ENCODE data around the gene PCOLCE2. TPM values are rescaled to one million over a fixed set of nuclear protein-coding genes. Genes with fewer than 3 reads are reported as not detected.

The PCOLCE2 gene
- total RNA-seq, 1 donor from 2014 or later: 2.0 TPM

DNA sequence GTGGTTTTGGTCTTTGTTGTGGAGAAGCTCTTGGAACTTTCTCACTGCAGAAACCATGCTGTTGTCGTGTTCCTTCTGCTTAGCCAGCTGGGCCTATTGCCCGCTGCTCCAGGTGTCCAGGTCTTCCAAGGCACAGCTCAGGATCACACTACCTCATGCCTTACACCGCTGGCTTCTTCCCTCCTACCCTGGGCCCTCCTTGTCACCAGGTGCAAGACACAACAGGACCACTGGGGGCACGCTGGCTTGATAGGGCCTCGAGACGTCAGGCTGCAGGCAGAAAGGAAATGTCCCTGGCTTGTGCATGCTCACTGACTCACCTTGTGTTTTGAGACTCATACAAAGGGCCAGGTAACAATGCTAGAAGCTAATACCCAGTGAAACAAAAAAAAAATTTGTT is 42.3 kb upstream of the PCOLCE2 start:
- Mint-ChIP-seq H3K27me3 (peaks cover 28% of the 10 kb centered on the region), H3K4me3 (ENCODE audit: low read depth) (no peak overlapping the region), H3K4me1 (ENCODE audit: low read depth) (peaks cover 6% of the 10 kb centered on the region), H3K9me3 (ENCODE audit: low read depth) (no peaks in the 10 kb centered on the region), H3K36me3 (ENCODE audit: insufficient read depth) (no peaks in the 10 kb centered on the region), H3K27ac (no peak overlapping the region)
- no peak for DNase-seq (ENCODE audit: low spot score, unreplicated experiment)
- TF ChIP-seq, protein P1, sequence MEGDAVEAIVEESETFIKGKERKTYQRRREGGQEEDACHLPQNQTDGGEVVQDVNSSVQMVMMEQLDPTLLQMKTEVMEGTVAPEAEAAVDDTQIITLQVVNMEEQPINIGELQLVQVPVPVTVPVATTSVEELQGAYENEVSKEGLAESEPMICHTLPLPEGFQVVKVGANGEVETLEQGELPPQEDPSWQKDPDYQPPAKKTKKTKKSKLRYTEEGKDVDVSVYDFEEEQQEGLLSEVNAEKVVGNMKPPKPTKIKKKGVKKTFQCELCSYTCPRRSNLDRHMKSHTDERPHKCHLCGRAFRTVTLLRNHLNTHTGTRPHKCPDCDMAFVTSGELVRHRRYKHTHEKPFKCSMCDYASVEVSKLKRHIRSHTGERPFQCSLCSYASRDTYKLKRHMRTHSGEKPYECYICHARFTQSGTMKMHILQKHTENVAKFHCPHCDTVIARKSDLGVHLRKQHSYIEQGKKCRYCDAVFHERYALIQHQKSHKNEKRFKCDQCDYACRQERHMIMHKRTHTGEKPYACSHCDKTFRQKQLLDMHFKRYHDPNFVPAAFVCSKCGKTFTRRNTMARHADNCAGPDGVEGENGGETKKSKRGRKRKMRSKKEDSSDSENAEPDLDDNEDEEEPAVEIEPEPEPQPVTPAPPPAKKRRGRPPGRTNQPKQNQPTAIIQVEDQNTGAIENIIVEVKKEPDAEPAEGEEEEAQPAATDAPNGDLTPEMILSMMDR (IDR thresholded peaks at IDR 0.05; ENCODE audit: unreplicated experiment): peak; percentile 27

DNA sequence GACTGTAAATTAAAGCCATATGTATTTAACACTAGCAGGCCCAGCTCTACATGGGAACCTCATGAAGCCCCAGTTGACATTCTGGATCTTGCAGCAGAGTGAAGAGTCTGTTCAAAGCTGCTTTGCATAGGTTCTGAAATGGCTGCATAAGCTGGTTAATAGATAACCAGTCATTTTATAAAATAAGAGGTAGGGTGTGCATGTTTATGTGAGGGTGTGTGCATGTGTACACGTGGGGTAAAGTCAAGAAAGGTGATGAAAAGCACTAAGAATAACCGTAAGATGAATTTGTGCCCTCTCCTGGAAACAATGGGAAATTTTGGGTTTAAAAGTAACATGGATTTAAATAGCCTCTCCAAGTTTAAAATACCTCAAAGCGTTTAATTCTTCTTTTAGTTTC is 41.6 kb upstream of the PCOLCE2 start:
- no peaks in the 10 kb centered on the region for H3K36me3 Mint-ChIP-seq (ENCODE audit: insufficient read depth)
- no peak overlapping the region for H3K27ac Mint-ChIP-seq
- TF ChIP-seq, protein P1 (IDR thresholded peaks at IDR 0.05; ENCODE audit: unreplicated experiment): no peak
- H3K4me3 Mint-ChIP-seq (ENCODE audit: low read depth): no peak overlapping the region
- peaks cover 6% of the 10 kb centered on the region for H3K4me1 Mint-ChIP-seq (ENCODE audit: low read depth)
- H3K9me3 Mint-ChIP-seq (ENCODE audit: low read depth): no peaks in the 10 kb centered on the region
- peaks cover 28% of the 10 kb centered on the region for H3K27me3 Mint-ChIP-seq
- no peak for DNase-seq (ENCODE audit: low spot score, unreplicated experiment)

DNA sequence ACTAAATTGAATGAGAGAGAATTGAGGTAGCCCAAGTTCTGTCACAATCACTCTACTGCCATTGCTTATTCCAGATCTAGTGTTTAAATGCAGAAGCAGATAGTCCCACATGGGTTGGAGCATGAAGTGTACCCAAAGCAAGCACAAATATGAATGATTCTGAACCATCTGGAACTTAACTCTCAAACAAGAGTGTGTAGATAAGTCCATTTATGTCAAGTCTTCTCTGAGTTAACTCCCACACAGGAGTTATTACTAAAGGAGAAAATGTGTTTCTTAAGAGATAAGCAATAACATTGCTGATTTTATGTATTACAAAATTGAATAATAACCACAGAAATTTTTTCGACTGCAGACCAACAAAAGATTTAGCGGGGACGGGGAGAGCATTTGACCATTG is 41.0 kb upstream of the PCOLCE2 start:
- Mint-ChIP-seq H3K4me3 (ENCODE audit: low read depth) (no peak overlapping the region), H3K9me3 (ENCODE audit: low read depth) (no peaks in the 10 kb centered on the region), H3K27ac (no peak overlapping the region), H3K4me1 (ENCODE audit: low read depth) (peaks cover 6% of the 10 kb centered on the region), H3K36me3 (ENCODE audit: insufficient read depth) (no peaks in the 10 kb centered on the region), H3K27me3 (peaks cover 26% of the 10 kb centered on the region)
- TF ChIP-seq, protein P1 (IDR thresholded peaks at IDR 0.05; ENCODE audit: unreplicated experiment): no peak
- no peak for DNase-seq (ENCODE audit: low spot score, unreplicated experiment)

DNA sequence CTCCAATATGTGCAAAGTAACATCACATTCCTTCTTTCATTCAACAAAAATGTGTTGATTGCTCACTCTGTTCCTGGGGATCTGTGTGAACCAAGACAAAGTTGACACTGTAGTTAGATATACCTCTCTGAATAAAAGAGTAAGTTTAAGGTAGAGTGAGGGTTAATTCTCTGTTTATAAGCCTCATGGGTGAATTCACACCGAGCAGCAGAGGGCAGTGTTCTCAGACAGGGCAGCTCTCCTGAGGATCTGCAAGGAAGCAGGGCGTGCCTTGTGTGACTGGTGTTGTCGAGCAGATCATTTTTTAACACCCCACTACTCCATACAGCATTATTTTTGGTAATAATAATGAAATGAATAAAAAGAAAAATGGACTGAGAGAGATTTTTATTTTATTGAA is 40.2 kb upstream of the PCOLCE2 start:
- TF ChIP-seq, protein P1 (IDR thresholded peaks at IDR 0.05; ENCODE audit: unreplicated experiment): peak; percentile 36
- Mint-ChIP-seq H3K9me3 (ENCODE audit: low read depth) (peaks cover 3% of the 10 kb centered on the region), H3K4me3 (ENCODE audit: low read depth) (no peak overlapping the region), H3K4me1 (ENCODE audit: low read depth) (peaks cover 6% of the 10 kb centered on the region), H3K36me3 (ENCODE audit: insufficient read depth) (no peaks in the 10 kb centered on the region), H3K27me3 (peaks cover 19% of the 10 kb centered on the region), H3K27ac (no peak overlapping the region)
- no peak for DNase-seq (ENCODE audit: low spot score, unreplicated experiment)

DNA sequence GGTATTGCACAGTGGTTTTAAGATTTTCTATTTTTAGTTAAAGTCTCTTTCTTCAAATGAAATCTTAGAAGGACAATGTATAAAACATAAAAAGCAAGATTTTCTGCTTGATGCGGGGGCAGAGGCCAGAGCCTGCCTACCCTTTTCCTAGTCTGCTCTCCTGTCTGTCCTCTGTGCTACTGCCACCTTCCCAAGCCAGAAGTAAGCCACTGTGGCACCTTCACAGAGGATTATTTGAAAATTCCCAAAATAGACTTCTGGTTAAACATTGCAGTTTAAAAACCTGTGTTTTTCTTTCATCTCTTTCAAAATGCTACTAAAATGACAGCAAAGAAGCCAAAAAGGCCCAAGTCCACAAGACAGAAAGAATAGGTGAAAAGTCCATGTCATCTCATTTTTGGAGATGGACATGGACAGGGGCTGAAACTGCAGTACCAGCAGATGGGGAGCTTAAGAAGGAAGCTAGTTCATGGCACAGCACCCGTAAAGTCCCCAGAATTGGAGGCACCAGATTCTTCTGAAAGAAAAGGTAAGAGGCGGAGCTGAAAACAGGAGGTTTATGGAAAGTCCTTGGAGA is 37.6 kb upstream of the PCOLCE2 start:
- Mint-ChIP-seq H3K4me3 (ENCODE audit: low read depth) (no peak overlapping the region), H3K4me1 (ENCODE audit: low read depth) (peaks cover 6% of the 10 kb centered on the region), H3K27me3 (peaks cover 9% of the 10 kb centered on the region), H3K36me3 (ENCODE audit: insufficient read depth) (no peaks in the 10 kb centered on the region), H3K27ac (no peak overlapping the region), H3K9me3 (ENCODE audit: low read depth) (peaks cover 13% of the 10 kb centered on the region)
- DNase-seq (ENCODE audit: low spot score, unreplicated experiment): no peak
- TF ChIP-seq, protein P1 (IDR thresholded peaks at IDR 0.05; ENCODE audit: unreplicated experiment): no peak

Measured in progenitor cell of endocrine pancreas (in vitro differentiated cells).